GM23248 (cell line): Measurements from ENCODE around the gene NHLH1.

Source experiments
- EZH2 ChIP-seq: fragments of 200-600 bp; sonication (generic); IDR thresholded peaks from 2 replicates; pipeline ENCODE4 v1.6.1; 2018; ENCODE audit warnings: antibody characterized with exemption, mild to moderate bottlenecking; ENCODE audit not compliant: insufficient read depth, poor library complexity, severe bottlenecking
- EZH2phosphoT487 ChIP-seq: fragments of 200-600 bp; sonication (generic); IDR thresholded peaks from 2 replicates; pipeline ENCODE4 v1.6.1; 2018; ENCODE audit warnings: antibody characterized with exemption, moderate library complexity, mild to moderate bottlenecking, low read depth; ENCODE audit not compliant: insufficient read depth

GRCh38 chr1:160413716-160414115, 46.8 kb downstream of the NHLH1 start:
- no peak for TF ChIP-seq EZH2
- TF ChIP-seq EZH2phosphoT487, result no peak
